ENCODE measurements around the gene CCL25. TPM values are rescaled to one million over a fixed set of nuclear protein-coding genes. Genes with fewer than 3 reads are reported as not detected.

The CCL25 gene
- total and polyA plus RNA-seq, 2 of the 4 experiments (the other 2 are of a cell fraction) = not detected

- H2BK5ac ChIP-seq (ENCODE audit: low read depth, low read length, poor library complexity, severe bottlenecking) = no peak overlapping the region
- H4K5ac ChIP-seq (ENCODE audit: low read depth, low read length) = no peak overlapping the region
- H2BK20ac ChIP-seq (ENCODE audit: low read depth, low read length) = no peak overlapping the region
- H4K91ac ChIP-seq (ENCODE audit: insufficient read depth, low read depth, low read length) = no peak overlapping the region
- no peaks in the 10 kb centered on the region for H4K20me1 ChIP-seq (ENCODE audit: insufficient read depth, low read length)
- no peaks in the 10 kb centered on the region for H3K4me1 ChIP-seq (ENCODE audit: control insufficient read depth, insufficient read depth, low read length)
- 0 out of 2 replicates have a peak, but pooled peaks cover 3% of the 10 kb centered on the region for H3K9me3 ChIP-seq (ENCODE audit: control insufficient read depth, insufficient read depth, low read length)
- H3K9me1 ChIP-seq (ENCODE audit: insufficient read depth, low read length) = no peaks in the 10 kb centered on the region
- H2BK120ac ChIP-seq (ENCODE audit: low read depth, low read length) = no peak overlapping the region
- no peak overlapping the region for H3K56ac ChIP-seq (ENCODE audit: extremely low read depth, insufficient read depth, low read length)
- no TSS peak for BruUV-seq (replicated peaks)
- intact Hi-C loops (cut with micrococcal nuclease) (no loop called here), in situ Hi-C loops (cut with MboI; ENCODE audit: low sequenced_read_pairs) (no loop called here), dilution Hi-C loops (cut with HindIII; ENCODE audit: low sequenced_read_pairs, unreplicated experiment) (no loop called here)
- H3K79me1 ChIP-seq (ENCODE audit: low read depth in 1 of 2, low read length in 2 of 2) = no peaks in the 10 kb centered on the region
- no peak overlapping the region for H3K23ac ChIP-seq (ENCODE audit: low read depth, low read length)
- TF ChIP-seq CEBPB (IDR thresholded peaks at IDR 0.05; ENCODE audit: low read depth, low read length) (0 out of 2 replicates have a peak, but pooled peaks have one; percentile 5), CTCF (conservative IDR thresholded peaks at IDR 0.05; ENCODE audit: low read depth, low read length) (no peak), MAFK (IDR thresholded peaks at IDR 0.05; ENCODE audit: low read depth, low read length) (no peak), RFX5 (IDR thresholded peaks at IDR 0.05; ENCODE audit: low read depth, low read length) (no peak), NFE2L2 (IDR thresholded peaks at IDR 0.05; ENCODE audit: low read depth, low read length) (no peak)
- 79% methylated on average over 4 of the region's 7 CpGs; no CpG with 5 or more reads in 1 of the 2 experiments for WGBS, 2 experiments (ENCODE audit: extremely low coverage in 2 of 2, insufficient read length in 1 of 2)
- no peak for ATAC-seq (ENCODE audit: low read depth)
- H3K4me2 ChIP-seq (ENCODE audit: low read depth, low read length) = no peak overlapping the region
- no peaks in the 10 kb centered on the region; the same call in 1 of the 2 replicates for H3K27me3 ChIP-seq (ENCODE audit: control insufficient read depth, insufficient read depth, low read length)
- H2AK5ac ChIP-seq (ENCODE audit: low read depth, low read length) = no peak overlapping the region
- H2AFZ ChIP-seq (replicated peaks; ENCODE audit: low read length, poor library complexity) = no peak overlapping the region
- ChIA-PET POLR2A (ENCODE audit: unreplicated experiment) (no interaction called here), CTCF (no interaction called here)
- H3K27ac ChIP-seq (ENCODE audit: insufficient read depth, low read length) = no peak overlapping the region
- H3K36me3 ChIP-seq (ENCODE audit: control insufficient read depth, insufficient read depth, low read length) = no peaks in the 10 kb centered on the region
- no peak overlapping the region for H4K8ac ChIP-seq (ENCODE audit: low read depth in 2 of 2, low read length in 2 of 2)
- no peak overlapping the region for H2AK9ac ChIP-seq (replicated peaks; ENCODE audit: low read depth, low read length, poor library complexity)
- no peak overlapping the region for H3K4ac ChIP-seq (ENCODE audit: low read depth, low read length)
- H3K14ac ChIP-seq (replicated peaks; ENCODE audit: low read depth, low read length) = no peak overlapping the region
- no peak for DNase-seq
- no peak overlapping the region for H2BK15ac ChIP-seq (ENCODE audit: low read depth, low read length)
- no peak overlapping the region for H3K9ac ChIP-seq (ENCODE audit: low read depth, low read length)
- H3K18ac ChIP-seq (ENCODE audit: low read depth, low read length) = no peak overlapping the region
- no peak overlapping the region for H3K4me3 ChIP-seq (ENCODE audit: insufficient read depth, low read depth, low read length)
Observed at GRCh38 chr19:8109890-8110662, 57.5 kb downstream of the CCL25 start.
